Esophagus muscularis mucosa (tissue), 3 donors: Measurements from ENCODE around the gene ZFAND6.

Experiments
- POLR2AphosphoS5 ChIP-seq, 2 donors: sonication (generic); formaldehyde crosslinking; IDR thresholded peaks; one replicate each; pipeline ENCODE4 v1.6.1; 2017; ENCODE audit warnings: antibody characterized with exemption in 2 of 2
- TF ChIP-seq, protein P1 (sequence below), 3 experiments: fragments of 200-600 bp in 2 of 3; fragments of 450-650 bp in 1 of 3; sonication (generic) in 2 of 3; IDR thresholded peaks; one replicate each; pipeline ENCODE4 v1.5.1; 2017 to 2019; ENCODE audit warnings: antibody characterized with exemption in 3 of 3, mild to moderate bottlenecking in 2 of 3, moderate library complexity in 1 of 3

DNA sequence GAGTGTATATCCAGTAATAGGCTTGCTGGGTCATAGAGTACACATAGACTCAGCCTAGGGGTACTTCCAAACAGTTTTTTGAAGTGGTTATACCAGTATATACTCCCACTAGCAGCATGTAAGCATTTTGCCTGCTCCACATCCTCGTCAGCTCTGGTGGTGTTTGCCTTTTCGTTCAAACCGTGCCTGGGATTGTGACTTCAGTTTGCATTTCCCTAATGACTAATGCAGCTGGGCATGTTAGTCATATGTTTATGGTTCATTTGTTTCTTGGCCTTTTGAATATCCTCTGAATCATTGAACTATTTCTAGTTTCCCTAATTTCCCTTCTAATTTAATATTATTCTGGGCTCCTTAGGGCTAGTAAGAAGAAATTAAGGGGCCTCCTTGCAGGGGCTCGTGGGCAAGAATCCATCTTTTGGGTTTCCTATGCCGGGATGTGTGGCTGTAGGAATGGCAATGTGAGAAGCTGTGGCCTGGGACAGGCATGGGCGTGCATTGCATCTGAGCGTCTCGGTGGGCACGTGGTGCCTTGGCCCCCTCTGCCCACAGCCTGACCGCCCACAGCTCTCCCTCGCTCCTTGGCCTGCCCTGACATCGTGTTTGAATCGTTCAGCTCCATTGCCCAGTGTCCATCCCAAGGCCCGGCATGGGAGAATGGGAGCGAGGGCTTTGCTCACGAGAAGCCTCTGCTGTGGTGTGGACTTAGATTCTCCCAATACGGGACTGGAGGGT is 119.7 kb downstream of the ZFAND6 start:
- TF ChIP-seq, protein P1, sequence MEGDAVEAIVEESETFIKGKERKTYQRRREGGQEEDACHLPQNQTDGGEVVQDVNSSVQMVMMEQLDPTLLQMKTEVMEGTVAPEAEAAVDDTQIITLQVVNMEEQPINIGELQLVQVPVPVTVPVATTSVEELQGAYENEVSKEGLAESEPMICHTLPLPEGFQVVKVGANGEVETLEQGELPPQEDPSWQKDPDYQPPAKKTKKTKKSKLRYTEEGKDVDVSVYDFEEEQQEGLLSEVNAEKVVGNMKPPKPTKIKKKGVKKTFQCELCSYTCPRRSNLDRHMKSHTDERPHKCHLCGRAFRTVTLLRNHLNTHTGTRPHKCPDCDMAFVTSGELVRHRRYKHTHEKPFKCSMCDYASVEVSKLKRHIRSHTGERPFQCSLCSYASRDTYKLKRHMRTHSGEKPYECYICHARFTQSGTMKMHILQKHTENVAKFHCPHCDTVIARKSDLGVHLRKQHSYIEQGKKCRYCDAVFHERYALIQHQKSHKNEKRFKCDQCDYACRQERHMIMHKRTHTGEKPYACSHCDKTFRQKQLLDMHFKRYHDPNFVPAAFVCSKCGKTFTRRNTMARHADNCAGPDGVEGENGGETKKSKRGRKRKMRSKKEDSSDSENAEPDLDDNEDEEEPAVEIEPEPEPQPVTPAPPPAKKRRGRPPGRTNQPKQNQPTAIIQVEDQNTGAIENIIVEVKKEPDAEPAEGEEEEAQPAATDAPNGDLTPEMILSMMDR (IDR thresholded peaks at IDR 0.05): no peak
- no peak for TF ChIP-seq POLR2AphosphoS5 (IDR thresholded peaks at IDR 0.05)
